ENCODE results near the gene DMRTC2. TPM values are rescaled to one million over a fixed set of nuclear protein-coding genes. Genes with fewer than 3 reads are reported as not detected.

The DMRTC2 gene
- total and polyA plus RNA-seq, 2 of the 13 experiments (the other 11 are each of a cell fraction or from before 2014, with no cell fraction given) = not detected

- TF ChIP-seq ZNF800 (CRISPR knock-in tag; IDR thresholded peaks at IDR 0.05) = no peak
- TF ChIP-seq E2F5 (CRISPR knock-in tag; conservative IDR thresholded peaks at IDR 0.05) = 0 out of 2 replicates have a peak, but pooled peaks have one; percentile 47
- no peak for TF ChIP-seq SMC3 (IDR thresholded peaks at IDR 0.05; ENCODE audit: low read length)
- 0 out of 2 replicates have a peak, but pooled peaks have one; percentile 8 for TF ChIP-seq NR0B2 (CRISPR knock-in tag; IDR thresholded peaks at IDR 0.05)
- TF ChIP-seq ZNF598 (CRISPR knock-in tag; IDR thresholded peaks at IDR 0.05; ENCODE audit: borderline replicate concordance) = peak; percentile 29; the same call in 1 of the 2 replicates
- TF ChIP-seq HNRNPUL1 (IDR thresholded peaks at IDR 0.05; ENCODE audit: low read depth, low read length) = no peak
- TF ChIP-seq AGO2 (optimal IDR thresholded peaks at IDR 0.05; ENCODE audit: low read depth, low read length) = no peak
- TF ChIP-seq DZIP1 (CRISPR knock-in tag; IDR thresholded peaks at IDR 0.05) = peak; percentile 90
- TF ChIP-seq ZNF33B (CRISPR knock-in tag; IDR thresholded peaks at IDR 0.05) = no peak
- TF ChIP-seq YEATS2 (CRISPR knock-in tag; IDR thresholded peaks at IDR 0.05; ENCODE audit: borderline replicate concordance) = peak; percentile 99
- TF ChIP-seq ATAD3A (CRISPR knock-in tag; IDR thresholded peaks at IDR 0.05) = no peak
- peak; percentile 59; the same call in 1 of the 2 replicates for TF ChIP-seq CEBPB (IDR thresholded peaks at IDR 0.05; ENCODE audit: borderline replicate concordance, low read depth, low read length)
- no peak for TF ChIP-seq JUNB (CRISPR knock-in tag; IDR thresholded peaks at IDR 0.05; ENCODE audit: borderline replicate concordance)
- 0 out of 2 replicates have a peak, but pooled peaks have one; percentile 56 for TF ChIP-seq ZNF878 (CRISPR knock-in tag; IDR thresholded peaks at IDR 0.05)
- peak; percentile 84 for TF ChIP-seq MAX (IDR thresholded peaks at IDR 0.05)
- TF ChIP-seq FOXO4 (CRISPR knock-in tag; conservative IDR thresholded peaks at IDR 0.05) = no peak
- TF ChIP-seq U2AF1 (optimal IDR thresholded peaks at IDR 0.05; ENCODE audit: low read depth, low read length) = no peak
- peak; percentile 61 for TF ChIP-seq NFYC (CRISPR knock-in tag; IDR thresholded peaks at IDR 0.05)
- TF ChIP-seq HMG20B (CRISPR knock-in tag; conservative IDR thresholded peaks at IDR 0.05) = no peak; the same call in 1 of the 2 replicates
- TF ChIP-seq ZNF543 (CRISPR knock-in tag; IDR thresholded peaks at IDR 0.05) = no peak
- no peak for TF ChIP-seq JDP2 (CRISPR knock-in tag; IDR thresholded peaks at IDR 0.05; ENCODE audit: borderline replicate concordance)
- peak; percentile 75 for TF ChIP-seq ZNF274 (CRISPR knock-in tag; IDR thresholded peaks at IDR 0.05)
These were observed 15.0 kb downstream of the DMRTC2 start, which contains the start of gene RPS19 (continued) for GRCh38 chr19:41859618-41860418.
